ENCODE data around the gene C15orf40.
A peak's percentile ranks its signal among the peaks of the same experiment; 100 is the strongest.

The C15orf40 gene

DNA sequence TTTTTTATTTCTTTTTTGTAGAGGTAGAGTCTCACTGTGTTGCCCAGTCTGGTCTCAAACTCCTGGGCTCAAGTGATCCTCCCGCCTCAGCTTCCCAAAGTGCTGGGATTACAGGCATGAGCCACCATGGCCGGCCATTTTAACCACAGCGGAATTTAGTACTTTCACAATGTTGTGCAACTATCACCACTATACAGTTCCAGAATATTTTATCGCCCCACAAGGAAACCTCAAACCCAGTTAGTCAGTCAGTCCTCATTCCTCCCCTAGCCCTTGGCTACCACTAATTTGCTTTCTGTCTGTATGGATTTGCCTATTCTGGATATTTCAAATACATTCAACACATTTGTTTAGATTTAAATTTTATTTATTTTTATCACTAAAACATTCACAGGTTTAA is 43.4 kb downstream of the C15orf40 start:
- peak; percentile 83 for DNase-seq (ENCODE audit: low read depth)
- TF ChIP-seq, protein P1, sequence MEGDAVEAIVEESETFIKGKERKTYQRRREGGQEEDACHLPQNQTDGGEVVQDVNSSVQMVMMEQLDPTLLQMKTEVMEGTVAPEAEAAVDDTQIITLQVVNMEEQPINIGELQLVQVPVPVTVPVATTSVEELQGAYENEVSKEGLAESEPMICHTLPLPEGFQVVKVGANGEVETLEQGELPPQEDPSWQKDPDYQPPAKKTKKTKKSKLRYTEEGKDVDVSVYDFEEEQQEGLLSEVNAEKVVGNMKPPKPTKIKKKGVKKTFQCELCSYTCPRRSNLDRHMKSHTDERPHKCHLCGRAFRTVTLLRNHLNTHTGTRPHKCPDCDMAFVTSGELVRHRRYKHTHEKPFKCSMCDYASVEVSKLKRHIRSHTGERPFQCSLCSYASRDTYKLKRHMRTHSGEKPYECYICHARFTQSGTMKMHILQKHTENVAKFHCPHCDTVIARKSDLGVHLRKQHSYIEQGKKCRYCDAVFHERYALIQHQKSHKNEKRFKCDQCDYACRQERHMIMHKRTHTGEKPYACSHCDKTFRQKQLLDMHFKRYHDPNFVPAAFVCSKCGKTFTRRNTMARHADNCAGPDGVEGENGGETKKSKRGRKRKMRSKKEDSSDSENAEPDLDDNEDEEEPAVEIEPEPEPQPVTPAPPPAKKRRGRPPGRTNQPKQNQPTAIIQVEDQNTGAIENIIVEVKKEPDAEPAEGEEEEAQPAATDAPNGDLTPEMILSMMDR (conservative IDR thresholded peaks at IDR 0.05; ENCODE audit: low read length): no peak
- H3K4me3 ChIP-seq (ENCODE audit: low read length): no peak overlapping the region

DNA sequence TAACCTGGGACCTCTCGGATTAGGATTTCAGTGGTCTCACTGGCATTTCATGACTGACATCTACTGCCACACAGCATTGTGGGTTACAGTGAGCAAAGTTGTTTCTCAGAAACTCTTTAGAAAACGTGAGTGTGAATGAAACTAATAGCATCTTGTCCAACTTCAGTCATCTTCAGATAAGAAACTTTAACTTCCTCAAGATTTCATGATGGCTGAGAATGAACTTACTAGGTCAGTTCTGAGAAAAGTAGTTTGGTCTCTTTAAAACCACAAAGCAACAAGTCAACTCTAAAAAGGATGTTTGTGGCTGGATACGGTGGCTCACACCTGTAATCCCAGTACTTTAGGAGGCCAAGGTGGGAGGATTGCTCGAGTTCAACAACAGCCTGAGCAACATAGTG is 44.8 kb downstream of the C15orf40 start:
- TF ChIP-seq, protein P1 (conservative IDR thresholded peaks at IDR 0.05; ENCODE audit: low read length): no peak
- no peak for DNase-seq (ENCODE audit: low read depth)
- H3K4me3 ChIP-seq (ENCODE audit: low read length): no peak overlapping the region

DNA sequence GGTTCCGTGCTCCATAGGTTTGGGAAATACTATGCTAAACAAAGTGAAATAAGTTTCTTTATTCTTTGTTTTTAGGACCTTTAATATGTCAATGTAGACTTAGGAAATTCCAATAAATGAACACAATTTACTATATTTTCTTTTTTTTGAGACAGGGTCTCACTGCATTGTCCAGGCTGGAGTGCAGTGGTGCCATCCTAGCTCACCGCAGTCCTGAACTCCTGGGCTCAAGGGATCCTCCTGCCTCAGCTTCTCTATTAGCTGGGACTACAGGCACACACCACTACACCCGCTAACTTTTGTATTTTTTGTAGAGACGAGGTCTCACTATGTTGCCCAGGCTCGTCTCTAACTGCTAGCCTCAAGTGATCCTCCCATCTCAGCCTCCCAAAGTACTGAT is 46.5 kb downstream of the C15orf40 start:
- no peak for DNase-seq (ENCODE audit: low read depth)
- TF ChIP-seq, protein P1 (conservative IDR thresholded peaks at IDR 0.05; ENCODE audit: low read length): no peak
- no peak overlapping the region for H3K4me3 ChIP-seq (ENCODE audit: low read length)

DNA sequence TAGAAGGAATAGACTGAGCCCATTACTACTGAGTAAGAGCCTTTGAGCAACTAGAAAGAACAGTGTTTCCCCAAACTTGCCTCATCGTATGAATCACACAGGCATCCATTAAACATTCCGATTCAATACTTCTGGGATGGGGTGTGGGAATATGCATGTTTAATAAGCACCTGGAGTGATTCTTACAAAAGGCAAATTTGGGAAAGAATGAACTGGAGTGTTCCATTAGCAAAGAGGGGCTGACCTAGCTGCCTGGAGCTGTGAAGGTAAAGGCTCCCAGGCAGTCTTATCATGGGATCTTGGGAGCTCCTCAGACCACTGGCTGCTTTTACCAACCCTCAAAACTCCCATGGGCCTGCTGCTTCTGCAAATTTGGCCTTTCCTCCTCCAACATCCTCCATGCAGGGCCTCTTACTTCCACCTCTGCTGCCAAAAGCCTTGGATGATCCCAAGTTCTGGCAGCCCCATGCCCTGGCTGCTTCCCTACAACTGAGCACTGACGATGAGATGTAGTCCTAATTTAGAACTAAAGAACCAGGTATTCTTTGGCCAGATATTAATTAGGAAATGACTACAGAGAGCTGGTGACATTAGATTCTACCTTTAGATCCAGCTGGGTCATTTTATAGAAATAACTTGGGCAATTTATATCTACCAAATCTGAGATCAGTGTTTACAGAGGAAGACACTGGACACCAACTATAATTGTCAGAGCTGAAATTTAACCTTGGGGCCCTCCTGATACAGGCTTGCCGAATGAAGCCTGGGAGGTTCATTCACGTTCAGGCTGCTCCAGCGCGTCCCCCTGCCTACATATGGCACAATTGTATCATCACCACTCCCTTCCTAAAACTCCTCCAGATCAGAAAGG is 47.7 kb downstream of the C15orf40 start:
- peak; percentile 75 for DNase-seq (ENCODE audit: low read depth)
- H3K4me3 ChIP-seq (ENCODE audit: low read length): no peak overlapping the region
- TF ChIP-seq, protein P1 (conservative IDR thresholded peaks at IDR 0.05; ENCODE audit: low read length): no peak

DNA sequence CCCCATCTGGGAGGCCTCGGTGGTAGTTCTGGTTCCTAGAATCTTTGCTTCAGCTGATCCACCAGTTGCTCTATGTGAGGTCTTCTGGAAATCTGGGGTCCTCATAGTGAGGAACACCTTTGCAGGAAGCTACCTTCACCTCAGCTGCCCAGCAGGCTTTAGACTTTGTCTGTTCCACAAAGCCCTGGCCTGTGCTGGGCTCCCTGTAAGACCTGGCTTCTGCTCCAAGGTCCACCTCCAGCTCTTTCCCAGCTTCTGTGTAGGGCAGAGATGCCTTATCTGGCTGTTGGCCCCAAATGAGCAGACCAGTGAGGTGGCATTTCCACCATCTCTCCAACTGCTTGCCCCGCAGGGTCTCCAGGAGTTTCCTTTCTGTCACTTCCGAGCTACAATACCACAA is 50.7 kb downstream of the C15orf40 start:
- no peak for DNase-seq (ENCODE audit: low read depth)
- TF ChIP-seq, protein P1 (conservative IDR thresholded peaks at IDR 0.05; ENCODE audit: low read length): no peak

DNA sequence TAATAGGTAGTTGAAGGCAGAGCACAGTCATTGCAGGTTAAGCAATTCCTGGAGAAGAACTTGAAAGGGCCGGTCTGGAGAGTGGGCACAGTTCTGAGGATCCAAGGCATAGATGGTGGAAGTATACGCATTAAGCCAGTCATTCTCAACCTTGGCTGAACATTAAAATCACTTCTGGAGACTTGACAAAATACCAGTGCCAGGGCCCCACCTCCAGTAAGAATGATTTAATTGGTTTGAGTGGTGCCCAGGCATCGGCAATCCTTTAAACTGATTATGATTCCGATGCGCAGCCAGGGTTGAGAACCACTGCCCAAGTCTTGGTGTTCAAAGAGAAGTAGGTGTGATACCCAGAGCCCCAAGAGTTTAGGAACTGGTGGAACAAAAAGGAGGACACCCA is 52.0 kb downstream of the C15orf40 start:
- no peak overlapping the region for H3K4me3 ChIP-seq (ENCODE audit: low read length)
- TF ChIP-seq, protein P1 (conservative IDR thresholded peaks at IDR 0.05; ENCODE audit: low read length): no peak
- DNase-seq (ENCODE audit: low read depth): no peak

More for the DNA sequence above, 50.7 kb downstream of the C15orf40 start:
- H3K4me3 ChIP-seq (ENCODE audit: low read length): no peak overlapping the region

DNA sequence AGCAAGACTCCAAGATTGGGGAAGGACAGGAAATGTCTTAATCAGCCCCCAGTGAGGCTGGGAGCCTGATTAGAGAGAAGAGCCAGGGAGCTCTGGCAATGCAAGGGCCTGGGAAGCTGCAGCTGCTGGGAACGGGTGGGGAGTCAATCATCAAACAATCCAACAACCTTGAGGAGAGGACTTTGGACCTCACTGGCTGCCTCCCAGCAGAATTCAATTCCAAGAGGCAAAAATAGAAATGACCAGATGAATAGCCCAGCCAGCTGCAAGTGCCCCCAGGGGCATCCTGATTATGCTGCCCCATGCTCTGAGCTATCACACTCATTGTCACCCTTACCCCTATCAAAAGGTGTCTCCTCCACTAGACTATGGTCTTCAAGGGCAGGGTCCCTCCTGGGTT is 52.8 kb downstream of the C15orf40 start:
- DNase-seq (ENCODE audit: low read depth): no peak
- TF ChIP-seq, protein P1 (conservative IDR thresholded peaks at IDR 0.05; ENCODE audit: low read length): no peak
- no peak overlapping the region for H3K4me3 ChIP-seq (ENCODE audit: low read length)
